Gastrocnemius medialis (tissue), 4 donors: ENCODE data around the gene ABHD12B.

Source experiments
- POLR2A ChIP-seq, 2 donors: fragments of 450-650 bp; IDR thresholded peaks; one replicate each; pipeline ENCODE4 v1.6.1; 2017; ENCODE audit warnings: antibody characterized with exemption in 2 of 2, mild to moderate bottlenecking in 2 of 2, moderate library complexity in 2 of 2
- TF ChIP-seq, protein P1 (sequence below), 5 experiments: fragments of 450-650 bp in 3 of 5; fragments of 200-600 bp in 2 of 5; sonication (generic) in 2 of 5; IDR thresholded peaks in 4 of 5; conservative IDR thresholded peaks in 1 of 5; 1 replicate in 4 of 5; 2 replicates in 1 of 5; pipeline ENCODE4 v1.5.1; 2016 to 2019; ENCODE audit warnings: antibody characterized with exemption in 5 of 5, mild to moderate bottlenecking in 3 of 5, moderate library complexity in 3 of 5

GRCh38 chr14:50856660-50857059 is 15.2 kb upstream of the ABHD12B start:
- TF ChIP-seq, protein P1, sequence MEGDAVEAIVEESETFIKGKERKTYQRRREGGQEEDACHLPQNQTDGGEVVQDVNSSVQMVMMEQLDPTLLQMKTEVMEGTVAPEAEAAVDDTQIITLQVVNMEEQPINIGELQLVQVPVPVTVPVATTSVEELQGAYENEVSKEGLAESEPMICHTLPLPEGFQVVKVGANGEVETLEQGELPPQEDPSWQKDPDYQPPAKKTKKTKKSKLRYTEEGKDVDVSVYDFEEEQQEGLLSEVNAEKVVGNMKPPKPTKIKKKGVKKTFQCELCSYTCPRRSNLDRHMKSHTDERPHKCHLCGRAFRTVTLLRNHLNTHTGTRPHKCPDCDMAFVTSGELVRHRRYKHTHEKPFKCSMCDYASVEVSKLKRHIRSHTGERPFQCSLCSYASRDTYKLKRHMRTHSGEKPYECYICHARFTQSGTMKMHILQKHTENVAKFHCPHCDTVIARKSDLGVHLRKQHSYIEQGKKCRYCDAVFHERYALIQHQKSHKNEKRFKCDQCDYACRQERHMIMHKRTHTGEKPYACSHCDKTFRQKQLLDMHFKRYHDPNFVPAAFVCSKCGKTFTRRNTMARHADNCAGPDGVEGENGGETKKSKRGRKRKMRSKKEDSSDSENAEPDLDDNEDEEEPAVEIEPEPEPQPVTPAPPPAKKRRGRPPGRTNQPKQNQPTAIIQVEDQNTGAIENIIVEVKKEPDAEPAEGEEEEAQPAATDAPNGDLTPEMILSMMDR (IDR thresholded peaks at IDR 0.05 in 4 of 5, conservative IDR thresholded peaks at IDR 0.05 in 1 of 5): no peak
- TF ChIP-seq POLR2A (IDR thresholded peaks at IDR 0.05): no peak
